Measurements from ENCODE around the gene ALOX12B.
A peak's percentile ranks its signal among the peaks of the same experiment; 100 is the strongest.
"Not testable (repeated sequence)": the region's sequence is repeated elsewhere in the genome, so short reads cannot be mapped to it uniquely, and the experiment has no call there.

The ALOX12B gene

GRCh38 chr17:8064561-8065019 lies 22.9 kb downstream of the ALOX12B start:
- DNase-seq (ENCODE audit: low read depth): no peak

GRCh38 chr17:8063761-8064534 lies 23.6 kb downstream of the ALOX12B start:
- DNase-seq (ENCODE audit: low read depth): no peak

- DNase-seq (ENCODE audit: low read depth): no peak
Observed at GRCh38 chr17:8062807-8063483, 24.6 kb downstream of the ALOX12B start.

DNA sequence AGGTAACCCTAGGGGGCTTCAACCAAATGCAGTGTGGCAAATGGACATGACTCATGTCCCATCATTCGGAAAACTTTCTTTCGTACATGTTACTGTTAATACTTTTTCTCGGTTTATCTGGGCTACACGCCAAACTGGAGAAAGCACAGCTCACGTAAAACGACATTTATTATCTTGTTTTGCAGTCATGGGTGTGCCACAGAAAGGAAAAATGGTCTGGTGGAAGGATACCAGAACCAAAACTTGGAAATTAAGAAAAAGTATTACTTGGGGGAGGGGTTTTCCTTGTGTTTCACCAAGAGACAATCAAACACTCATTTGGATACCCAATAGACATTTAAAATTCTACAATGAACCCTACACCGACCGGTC lies 25.1 kb downstream of the ALOX12B start:
- no peak for DNase-seq (ENCODE audit: low read depth)

- DNase-seq (ENCODE audit: low read depth): not testable (repeated sequence)
Observed at GRCh38 chr17:8061851-8062250, 25.7 kb downstream of the ALOX12B start.

- peak; percentile 59 for DNase-seq (ENCODE audit: low read depth)
Observed at GRCh38 chr17:8060274-8060673, 27.2 kb downstream of the ALOX12B start.

DNA sequence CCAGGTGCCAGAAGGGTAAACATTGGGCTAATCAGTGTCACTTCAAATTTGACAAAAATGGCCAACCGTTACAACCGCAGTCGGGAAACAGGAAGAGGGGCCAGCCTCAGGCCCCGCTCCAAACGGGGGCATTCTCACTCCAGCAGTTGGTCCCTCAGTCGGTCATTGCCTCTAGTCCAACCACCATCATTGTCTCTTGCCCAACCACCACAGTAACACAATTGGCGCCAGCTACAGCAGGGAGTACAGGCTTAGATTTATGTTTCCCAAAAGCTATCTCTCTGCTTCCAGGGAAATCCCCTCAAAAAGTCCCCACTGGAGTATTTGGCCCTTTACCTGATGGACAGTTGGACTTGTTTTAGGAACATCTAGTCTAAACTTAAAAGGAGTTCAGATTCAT lies 28.4 kb downstream of the ALOX12B start:
- DNase-seq (ENCODE audit: low read depth): no peak

DNA sequence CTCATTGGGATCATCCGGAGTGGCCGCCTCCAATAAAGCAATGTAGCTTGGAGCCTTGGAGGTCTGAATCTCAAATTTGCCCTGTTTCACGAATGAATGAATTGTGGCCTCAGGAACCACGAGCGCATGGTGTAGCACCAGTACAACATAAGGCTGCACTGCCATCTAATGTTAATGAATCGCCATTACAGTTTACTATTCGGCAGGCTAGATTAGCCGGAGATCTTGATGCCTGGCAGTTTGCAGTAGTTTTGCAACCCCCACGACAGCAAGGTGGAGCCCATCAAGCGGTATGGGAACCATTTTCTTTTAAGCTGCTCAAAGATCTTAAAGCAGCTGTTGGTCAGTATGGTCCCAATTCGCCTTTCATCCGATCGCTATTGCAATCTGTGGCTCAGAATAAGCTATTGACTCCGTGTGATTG lies 29.8 kb downstream of the ALOX12B start:
- DNase-seq (ENCODE audit: low read depth): no peak

GRCh38 chr17:8056976-8057625 lies 30.4 kb downstream of the ALOX12B start:
- no peak for DNase-seq (ENCODE audit: low read depth)

GRCh38 chr17:8056232-8056975 lies 31.1 kb downstream of the ALOX12B start:
- no peak for DNase-seq (ENCODE audit: low read depth)

GRCh38 chr17:8055851-8056231 lies 31.7 kb downstream of the ALOX12B start:
- no peak for DNase-seq (ENCODE audit: low read depth)

DNA sequence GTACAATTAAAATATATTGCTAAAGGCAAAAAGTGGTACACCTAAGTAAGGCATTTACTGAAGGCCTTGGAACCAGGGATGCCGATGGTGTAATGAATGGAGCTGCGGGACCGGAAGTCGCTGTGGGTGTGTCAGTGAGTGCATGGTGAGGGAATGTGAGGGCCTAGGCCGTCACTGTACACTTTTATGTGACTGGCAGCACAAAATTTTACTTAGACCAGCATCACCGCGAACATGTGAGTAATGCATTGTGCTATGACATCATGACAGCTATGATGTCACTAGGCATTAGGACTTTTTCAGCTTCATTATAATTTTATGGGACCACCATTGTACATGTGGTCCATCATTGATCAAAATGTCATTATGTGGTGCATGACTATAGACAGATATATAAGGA lies 33.9 kb downstream of the ALOX12B start:
- DNase-seq (ENCODE audit: low read depth): no peak

- DNase-seq (ENCODE audit: low read depth): no peak
Observed at GRCh38 chr17:8052256-8053252, 35.0 kb downstream of the ALOX12B start.

- DNase-seq (ENCODE audit: low read depth): no peak
Observed at GRCh38 chr17:8051831-8052230, 35.7 kb downstream of the ALOX12B start.

DNA sequence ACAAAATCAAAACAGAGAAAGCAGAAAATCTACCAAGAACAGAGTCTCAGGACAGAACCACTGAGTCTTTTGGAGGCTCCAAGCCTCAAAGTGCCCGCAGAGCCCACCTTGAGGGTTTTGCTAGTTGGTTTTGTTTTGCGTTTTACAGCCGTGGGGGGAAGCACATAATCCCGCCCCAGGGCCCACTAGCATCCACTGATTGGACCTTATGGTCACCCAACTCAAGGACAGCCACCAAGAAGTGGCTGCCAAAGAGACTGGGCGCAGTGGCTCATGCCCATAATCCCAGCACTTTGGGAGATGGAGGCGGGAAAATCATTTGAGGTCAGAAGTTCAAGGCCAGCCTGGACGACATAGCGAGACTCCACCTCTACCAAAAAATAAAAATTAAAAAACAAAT lies 38.8 kb downstream of the ALOX12B start:
- DNase-seq (ENCODE audit: low read depth): no peak

- no peak for DNase-seq (ENCODE audit: low read depth)
Observed at GRCh38 chr17:8048236-8048635, 39.3 kb downstream of the ALOX12B start.

- DNase-seq (ENCODE audit: low read depth): no peak
Observed at GRCh38 chr17:8047769-8048110, 39.8 kb downstream of the ALOX12B start.

DNA sequence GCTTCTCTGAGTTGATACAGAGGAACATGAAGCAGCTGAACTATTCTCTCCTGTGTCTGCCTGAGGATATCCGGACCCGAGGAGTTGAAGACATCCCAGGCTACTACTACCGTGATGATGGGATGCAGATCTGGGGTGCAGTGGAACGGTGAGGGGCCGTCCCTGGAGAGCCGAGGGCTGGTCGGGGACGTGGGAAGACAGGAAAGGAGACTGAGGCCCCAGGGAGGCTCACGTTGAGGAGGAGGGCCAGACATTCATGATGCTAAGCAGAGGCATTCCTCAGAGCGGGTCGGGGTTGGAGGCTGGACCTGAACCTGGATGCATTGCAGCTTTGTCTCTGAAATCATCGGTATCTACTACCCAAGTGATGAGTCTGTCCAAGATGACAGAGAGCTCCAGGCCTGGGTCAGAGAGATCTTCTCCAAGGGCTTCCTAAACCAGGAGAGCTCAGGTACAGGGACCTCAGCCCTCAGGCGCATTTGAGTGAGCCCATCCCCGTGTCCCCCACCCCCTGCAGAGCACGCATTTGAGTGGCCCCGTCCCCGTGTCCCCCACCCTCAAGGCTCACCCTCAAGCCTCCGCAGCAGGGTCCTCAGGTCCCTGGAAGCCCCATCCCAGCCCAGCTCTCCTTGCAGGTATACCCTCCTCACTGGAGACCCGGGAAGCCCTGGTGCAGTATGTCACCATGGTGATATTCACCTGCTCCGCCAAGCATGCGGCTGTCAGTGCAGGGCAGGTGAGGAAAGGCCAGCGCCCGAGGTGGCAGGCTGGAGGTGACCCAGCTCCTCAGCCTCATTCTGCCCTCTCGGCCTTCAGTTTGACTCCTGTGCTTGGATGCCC lies 40.4 kb downstream of the ALOX12B start:
- DNase-seq (ENCODE audit: low read depth): no peak

GRCh38 chr17:8046306-8046928 lies 41.1 kb downstream of the ALOX12B start:
- DNase-seq (ENCODE audit: low read depth): no peak

All from HS-27A (cell line).